ENCODE measurements around the gene GALNT18.

The GALNT18 gene

DNA sequence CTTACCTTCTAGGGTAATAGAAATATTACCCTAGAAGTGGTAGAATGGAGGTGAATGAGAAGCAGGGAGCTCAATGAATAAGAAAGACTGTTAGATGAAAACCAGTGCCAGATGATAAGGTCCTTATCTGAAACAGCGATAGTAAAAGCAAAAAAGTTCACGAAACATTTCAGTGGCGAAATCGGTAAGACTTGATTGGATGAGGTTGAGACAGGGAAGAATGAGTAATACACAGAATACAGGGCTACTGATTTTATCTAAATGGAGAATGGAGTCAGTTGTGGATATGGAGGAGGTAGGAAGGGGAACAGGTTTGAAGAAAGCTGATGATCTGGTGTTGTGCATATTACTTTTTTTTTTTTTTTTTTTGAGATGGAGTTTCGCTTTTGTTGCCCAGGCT is 96.5 kb downstream of the GALNT18 start:
- DNase-seq, result no peak

DNA sequence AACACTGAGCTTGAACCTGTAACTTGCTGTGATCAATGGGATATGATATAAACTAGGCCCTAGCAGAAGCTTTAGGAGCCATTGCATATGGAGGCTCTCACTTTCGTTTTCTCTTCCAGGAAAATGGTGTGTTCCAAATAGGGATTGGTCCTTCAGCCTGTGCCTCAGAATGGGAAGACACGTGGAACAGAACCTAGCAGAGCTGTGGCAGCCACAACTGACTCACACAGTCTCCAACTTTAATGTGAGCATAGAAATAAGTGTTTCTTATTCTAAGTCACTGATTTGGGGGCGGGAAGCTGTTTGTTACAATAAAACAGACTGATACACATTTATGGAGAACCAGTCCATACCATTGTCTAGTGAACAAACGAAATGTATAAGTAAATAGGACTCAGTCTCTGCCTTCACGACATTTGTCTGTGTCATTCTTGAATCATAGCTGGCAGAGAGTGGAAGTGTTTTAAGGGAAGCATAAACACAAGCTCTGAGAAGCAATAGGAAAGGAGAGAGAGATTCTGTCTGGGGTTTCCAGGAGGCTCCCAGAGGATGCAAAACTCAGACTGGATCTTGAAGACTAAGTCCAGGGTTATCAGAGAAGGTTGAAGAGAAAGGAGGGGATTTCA is 97.3 kb downstream of the GALNT18 start:
- DNase-seq, result no peak

DNA sequence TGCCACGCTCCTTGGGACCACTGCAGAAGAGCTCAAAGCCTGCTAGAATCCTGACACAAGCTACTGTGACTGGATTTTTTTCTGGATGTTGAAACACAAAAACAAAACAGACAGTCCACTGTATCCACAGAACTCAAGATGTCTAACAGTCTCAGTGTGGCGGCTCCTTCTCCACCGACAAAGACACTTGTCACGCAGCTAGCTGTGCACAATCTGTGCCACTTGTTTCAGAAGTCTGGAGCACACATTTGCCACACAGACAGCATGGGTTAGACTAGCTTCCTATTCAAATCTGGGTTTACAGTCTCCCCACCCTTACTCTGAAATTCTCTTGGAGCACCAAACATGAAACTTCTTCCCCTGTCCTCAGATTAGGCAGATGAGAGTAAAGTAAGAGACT is 99.2 kb downstream of the GALNT18 start:
- DNase-seq, result no peak

DNA sequence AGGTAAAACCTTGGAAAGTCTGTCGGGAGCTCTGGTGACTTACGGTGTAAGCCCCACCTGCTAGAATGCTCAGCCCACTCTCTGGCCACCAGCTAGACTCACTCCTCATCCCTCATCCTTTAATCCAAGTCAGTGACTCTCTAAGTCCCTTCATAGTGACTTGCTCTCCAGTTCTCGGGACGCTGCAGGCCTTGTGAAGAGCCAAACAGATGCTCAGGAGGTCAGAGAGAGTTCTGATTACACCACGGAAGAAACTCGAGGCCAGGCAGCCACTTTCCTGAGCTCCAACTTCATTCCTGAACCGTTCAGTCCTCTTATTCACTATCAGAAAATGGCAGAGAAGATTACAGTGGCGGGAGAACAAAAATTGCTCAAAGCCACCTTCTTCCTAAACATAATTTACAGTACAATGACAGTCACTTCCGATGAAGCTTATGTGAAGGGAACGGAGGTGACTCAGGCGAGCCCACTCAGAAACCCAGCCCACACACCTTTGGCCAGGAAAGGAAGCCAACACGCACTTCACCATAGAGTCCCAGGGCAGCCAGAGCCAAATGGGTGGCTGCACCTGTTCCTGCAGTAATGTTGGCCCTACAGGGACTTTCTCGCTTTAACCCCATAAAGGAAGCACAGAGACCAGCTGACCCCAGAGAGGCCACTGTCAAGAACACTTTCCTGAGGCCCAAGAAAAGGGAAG is 100.4 kb downstream of the GALNT18 start:
- DNase-seq, result peak; percentile 52

DNA sequence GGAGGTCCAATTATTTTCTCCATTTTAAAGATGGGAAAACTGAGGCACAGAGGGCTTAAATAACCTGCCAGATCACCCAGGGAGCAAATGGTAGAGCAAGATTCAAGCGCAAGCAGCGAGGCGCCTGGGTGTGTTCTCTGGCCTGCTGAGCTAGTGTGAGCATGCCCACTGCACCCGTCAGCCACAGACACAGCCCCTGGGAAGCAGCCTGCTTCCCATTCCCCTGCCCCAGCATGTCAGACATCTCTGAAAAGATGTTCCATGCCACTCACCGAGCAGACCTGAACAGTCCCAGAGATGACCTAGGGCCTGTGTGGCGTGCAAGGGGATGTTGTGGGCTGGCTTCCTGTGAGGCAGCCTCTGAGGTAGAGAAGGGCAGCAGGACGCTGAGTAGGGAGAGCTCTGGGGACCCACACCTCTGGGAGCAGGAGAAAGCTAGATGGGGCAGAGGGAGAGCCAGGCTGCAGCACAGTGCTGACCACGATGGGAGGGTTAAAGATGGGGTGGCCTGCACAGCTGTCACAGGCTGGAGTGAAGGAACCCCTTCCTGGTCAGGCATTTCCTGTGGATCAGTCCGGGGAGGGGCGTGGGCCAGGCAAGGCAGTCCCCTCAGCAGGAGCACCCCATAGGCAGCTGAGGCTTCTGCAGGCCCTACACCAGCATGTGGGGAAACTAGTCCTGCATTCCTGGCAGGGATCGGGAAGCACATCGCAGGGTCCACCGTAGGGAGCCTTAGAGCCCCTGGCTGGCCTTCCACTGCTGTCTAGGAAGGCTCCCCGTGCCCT is 101.4 kb downstream of the GALNT18 start:
- DNase-seq, result no peak

DNA sequence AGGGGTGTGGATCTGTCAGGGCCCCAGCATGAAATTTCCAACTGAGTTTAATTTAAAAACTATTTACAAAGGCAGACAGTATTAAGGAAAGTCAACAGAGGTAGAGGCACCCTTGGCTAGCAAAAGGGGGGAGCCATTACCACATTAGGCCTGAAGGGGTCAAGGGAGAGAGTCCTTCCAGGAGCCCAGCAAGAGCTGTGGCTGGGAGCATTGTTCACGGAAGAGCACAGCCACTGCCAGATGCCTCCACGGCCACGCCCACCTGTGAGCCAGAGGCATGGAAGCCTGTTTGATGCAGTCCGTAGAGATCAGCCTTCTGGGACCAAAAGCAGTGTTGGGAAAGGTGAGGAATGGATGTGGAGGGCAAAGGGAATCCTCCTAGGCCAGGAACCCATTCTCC is 102.6 kb downstream of the GALNT18 start:
- no peak for DNase-seq

DNA sequence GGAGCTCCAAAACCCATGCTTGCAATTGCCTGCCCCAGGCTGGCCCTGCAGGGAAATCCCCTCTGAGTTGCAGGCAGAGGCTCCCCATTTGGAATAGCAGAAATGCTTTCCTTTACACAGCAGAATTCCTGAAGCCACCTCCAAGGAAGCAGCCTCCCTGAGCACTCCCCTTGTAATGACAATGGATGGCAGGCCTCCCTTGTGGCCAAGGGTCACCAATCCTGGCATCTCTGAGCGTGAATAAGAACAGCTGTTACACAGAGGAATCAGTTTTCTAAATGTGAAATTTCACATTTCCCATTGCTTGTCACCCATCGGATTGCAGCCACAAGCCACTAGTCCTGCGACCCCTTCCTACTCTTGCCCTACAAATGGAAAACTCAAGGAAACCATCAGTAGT is 107.6 kb downstream of the GALNT18 start:
- no peak for DNase-seq

DNA sequence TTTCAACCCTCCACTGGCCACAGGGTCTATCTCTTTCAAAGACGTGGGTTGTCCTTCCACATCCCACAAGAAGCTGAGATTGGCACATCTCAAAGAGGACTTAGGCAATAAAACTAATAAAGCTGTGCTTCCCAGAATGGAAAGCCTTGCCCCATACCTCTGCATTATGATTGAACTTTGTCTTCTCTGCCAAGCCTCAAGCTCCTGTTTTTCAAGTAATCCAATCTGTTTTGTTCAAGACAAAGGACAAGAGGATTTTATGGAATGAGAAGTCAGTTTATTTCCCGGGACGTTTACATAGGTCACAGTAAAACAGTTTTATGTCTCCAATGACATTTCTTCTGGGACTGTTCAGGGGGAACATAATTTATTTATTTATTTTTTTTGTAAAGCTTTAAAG is 108.4 kb downstream of the GALNT18 start:
- DNase-seq, result no peak

DNA sequence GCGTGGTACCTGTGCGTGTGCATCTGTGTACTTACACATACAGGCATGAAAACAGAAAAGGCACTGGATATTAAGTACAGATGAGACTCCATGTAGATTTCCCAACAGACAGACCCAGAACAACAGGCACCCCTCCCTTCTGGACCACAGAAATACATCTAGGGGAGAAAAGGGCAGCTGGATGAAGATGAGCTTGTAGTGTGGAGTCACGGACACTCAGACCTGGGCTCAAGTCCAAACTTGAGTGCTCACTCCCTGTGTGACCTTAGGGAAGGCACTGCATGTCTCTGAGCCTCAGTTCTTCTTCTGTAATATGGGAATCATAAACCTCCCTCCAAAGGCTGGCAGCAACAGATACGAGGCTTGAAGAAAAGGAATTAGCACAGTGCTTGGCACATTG is 108.9 kb downstream of the GALNT18 start:
- no peak for DNase-seq

DNA sequence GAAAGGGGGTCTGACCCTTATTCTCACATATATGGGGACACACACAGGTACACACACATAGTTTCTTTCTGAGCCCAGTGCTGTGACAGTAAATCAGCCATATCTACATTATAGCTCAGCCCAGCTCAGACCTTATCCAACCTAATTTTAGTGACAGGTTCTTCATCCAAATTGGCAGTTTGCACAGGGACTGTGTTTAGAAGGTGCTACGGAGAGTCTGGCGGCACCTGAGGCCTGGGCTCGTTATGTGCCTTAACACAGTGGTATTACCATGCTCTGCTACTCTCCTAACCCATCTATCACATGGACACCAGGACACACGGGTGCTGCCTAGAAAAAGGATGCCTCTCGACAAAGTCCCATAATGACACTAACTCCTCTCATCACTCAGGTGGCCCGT is 109.3 kb downstream of the GALNT18 start:
- no peak for DNase-seq

DNA sequence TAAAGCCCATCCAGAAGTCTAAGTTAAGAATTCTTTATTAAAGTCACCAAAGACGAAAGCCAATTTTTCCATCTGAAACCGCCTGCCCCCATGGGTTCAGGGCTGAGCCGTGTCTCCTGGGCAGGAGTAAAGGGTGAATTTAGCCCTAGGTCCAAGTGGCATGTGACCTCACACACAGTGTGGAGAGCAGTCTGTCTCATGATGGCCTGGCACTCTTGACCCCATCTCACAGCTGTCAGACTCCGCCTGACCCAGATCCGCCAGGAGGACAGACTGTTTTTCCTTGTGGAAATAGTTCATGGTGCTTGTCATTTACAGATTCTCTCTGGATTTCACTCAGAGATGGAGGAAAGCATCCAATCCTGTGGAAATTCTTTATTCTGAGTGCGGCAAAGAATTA is 109.7 kb downstream of the GALNT18 start:
- DNase-seq, result no peak

DNA sequence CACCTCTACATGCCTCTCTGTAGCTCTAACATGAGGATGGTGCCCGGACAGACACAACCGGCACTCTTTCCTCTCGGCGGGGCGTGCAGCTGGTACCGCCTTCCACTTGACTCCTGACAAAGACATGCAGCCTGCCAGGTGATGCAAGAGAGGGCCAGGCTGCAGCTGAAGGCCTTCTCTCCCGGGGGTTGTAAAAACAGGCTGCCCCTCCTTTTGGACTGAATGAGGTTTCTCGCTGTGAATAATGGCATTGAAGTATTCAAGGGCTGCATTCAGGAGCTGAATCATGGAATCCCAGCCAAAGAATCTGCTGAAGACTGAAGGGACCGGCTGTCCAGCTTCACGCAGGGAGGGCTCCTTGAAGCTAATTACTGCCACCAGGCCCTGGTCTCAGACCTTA is 110.9 kb downstream of the GALNT18 start:
- peak; percentile 81 for DNase-seq

DNA sequence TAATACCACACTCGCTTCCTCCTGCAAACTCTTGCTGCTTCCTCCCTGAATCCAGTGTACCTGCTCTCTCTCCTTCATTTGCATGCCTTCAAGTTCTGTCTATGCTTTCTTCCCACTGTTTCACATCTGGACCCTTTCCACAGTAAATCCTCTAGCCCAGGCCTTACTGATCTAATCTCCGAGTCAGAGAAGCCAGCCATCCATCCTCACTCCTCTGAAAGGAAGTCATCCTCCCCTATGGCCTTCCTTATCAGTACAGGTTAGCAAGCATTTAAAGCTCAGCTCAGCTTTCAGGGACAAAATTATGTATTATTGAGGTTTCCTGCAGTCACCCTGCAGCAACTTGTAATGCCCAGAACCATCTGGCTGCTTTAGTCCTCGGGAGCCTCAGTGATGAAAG is 116.1 kb downstream of the GALNT18 start:
- no peak for DNase-seq

DNA sequence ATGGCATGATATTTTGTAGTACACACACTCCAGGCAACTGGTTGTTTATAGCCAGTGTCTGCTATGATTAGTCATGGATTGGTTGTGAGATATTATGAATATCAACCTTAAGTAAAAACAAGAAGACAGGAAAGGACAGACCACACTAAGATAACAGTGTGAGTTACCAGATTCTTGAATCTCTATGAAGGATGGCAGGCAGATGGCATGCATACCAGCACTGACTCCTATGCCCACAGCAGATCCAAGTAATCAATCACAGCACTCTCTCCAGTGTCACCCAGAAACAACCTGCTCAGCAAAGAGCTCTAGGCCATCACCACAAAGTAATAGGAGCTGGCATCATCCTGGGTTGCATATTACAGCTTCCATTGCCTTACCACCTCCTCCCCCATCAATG is 116.6 kb downstream of the GALNT18 start:
- no peak for DNase-seq

DNA sequence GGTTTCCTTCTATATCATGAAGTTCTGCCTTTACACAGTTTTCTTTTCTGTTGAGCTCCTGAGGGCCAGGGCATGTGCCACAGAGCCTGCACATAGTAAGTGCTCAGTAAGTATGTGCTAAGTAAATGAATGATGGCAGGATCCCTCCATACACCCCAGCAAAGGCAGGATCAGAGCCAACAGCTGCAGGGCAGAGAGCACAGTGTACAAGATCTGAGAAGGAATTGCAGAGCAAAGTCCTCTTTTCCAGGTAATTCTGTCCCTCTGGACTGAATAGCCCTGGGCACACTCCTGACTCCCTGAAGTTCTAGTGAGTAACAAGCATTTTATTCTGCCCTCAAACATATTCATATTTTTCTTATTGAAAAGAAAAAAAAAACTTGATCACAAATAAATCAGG is 117.7 kb downstream of the GALNT18 start:
- no peak for DNase-seq

DNA sequence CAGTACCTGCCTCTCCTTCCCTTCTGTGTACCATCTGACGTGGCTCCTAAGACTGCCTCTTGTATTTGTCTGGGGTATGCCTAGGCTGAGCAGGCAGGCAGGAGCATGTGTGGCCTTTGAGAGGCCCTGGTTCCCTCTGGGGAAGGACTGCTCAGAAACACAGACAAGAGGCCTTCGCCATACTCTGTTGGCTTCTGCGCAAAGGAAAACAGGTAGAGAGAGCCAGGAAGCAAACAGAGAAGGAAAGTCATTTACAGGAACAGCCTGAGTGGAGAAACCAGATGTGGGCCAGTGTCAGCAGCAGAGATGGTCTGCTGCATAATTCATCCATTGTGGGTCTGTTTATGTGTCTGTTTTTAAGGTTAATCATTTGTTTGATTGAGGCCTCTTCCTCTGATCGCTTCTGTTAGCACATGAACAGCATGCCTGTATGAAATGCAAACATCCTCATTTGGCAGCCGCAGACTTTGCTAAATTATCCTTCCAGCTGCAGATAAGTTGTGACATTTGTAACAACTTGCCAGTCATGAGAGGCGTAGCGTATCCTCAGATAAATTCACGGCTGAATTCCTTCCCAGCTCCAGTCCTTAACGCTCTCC is 119.4 kb downstream of the GALNT18 start:
- peak; percentile 85 for DNase-seq

DNA sequence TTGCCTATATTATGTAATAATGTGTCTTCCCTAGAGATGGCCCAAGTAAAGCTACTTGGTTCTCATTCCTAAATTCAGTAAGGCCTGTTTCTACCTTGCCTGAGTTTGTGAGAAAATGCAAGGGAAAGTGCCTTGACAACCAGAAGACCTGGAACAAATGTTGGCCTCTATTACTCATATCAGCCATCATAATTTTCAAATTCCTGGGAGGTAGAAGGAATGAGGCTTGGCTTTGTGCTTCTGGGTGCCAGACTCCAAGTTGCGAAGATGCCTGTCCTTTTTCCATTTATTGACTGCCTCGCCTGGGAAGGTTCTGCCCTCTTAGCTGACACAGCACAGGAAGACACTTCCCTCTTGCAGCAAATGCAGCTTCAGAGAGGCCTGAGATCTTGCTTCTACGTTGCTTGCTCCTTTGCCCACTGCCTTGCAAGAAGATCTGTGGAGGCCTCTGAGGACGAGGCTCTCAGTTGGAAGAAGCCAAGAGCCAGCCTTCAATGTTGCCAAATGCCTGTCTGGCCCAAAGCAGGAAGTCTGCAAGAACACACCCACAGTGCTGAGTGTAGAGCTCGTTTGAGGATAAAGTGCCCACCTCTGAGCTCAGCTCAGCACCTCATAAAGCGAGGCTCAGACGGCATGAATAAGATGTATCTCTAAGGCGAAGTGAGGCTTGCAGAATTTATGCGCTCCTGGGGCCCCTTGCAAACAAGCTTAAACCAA is 120.1 kb downstream of the GALNT18 start:
- peak; percentile 44 for DNase-seq

DNA sequence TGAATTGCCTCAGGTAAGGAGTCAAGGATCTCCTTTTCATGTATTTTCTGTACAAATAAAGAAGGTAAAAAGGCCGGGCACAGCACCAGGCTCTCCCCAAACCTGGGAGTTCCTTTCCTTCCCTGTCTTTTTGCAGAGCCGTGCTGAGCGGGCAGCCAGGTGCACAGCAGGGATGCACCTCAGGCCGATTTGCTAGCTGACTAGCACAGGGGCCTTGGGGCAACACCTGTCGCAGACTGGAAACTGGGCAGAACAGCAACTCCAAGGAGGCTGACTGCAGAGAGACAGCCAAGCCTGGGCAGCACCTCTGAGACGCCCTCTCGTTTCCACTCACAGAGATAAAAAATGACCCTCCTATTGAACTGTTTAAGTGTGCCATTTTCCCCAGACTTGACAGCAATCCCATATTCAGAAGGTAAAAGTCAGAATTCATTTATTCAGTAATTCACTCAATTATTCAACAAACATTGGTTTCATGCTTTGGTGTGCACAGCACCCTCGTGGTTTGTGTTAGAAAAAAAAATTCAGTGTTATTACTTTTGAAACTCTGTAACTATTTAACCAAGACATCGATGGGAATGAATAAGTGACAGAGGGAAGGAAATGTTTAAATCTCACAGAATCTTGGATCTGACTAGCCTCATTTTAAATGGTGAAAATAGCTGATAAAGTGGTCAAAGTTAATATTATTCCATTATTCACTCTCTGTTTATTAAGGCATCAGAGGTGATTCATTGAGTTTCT is 120.9 kb downstream of the GALNT18 start:
- DNase-seq, result no peak

DNA sequence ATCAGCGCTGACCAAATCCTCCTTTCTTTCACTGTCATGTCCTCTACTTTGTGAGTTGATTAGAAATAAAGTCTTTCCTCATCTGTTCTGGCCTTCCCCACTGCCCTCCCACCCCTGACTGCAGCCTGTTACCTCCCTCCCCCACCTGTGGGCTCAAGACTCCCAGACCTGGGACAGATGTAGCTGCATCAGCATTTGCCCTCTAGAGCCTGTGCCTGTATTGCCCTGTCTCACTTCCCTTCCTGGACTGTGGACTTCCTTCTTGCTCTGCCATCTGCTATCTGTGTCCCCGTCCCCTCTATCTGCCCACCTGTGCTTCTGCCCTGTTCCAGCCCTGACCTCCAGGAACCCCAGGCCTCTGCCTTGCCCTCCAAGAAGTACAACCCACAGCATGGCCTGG is 122.5 kb downstream of the GALNT18 start:
- DNase-seq, result no peak

DNA sequence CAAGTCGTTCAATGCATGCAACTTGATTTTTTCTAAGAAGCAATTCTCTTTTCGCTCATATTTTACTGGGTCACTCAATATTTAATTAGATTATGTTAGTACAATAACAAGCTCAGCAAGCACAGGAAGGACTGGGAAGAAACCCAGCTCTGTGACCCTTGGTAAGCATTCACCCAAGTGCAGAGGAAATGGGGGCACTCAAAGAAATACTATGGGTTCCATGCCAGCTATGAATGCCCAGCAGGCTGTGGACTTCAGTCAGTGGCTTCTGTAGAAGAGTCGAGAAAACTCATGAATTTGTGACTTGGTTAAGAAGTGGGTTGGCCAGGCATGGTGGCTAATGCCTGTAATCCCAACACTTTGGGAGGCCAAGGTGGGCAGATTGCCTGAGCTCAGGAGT is 123.6 kb downstream of the GALNT18 start:
- DNase-seq, result no peak

DNA sequence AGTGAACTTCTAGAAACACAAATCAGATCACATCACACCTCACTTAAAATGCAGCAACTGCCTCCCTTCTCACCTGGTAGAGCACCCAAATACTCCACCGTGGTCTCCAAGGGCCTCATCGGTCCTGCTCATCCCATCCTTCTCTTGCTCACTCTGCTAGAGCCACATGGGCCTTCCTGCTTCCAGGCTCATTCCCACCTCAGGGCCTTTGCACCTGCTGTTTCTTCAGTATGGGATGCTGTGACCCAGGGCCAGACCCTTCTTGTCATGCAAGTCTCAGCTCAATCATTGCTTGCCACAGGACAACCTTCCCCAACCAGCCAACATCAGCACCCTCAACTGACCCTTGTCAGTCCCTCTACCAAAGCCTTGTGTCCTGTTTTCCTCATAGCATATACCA is 124.9 kb downstream of the GALNT18 start:
- no peak for DNase-seq

DNA sequence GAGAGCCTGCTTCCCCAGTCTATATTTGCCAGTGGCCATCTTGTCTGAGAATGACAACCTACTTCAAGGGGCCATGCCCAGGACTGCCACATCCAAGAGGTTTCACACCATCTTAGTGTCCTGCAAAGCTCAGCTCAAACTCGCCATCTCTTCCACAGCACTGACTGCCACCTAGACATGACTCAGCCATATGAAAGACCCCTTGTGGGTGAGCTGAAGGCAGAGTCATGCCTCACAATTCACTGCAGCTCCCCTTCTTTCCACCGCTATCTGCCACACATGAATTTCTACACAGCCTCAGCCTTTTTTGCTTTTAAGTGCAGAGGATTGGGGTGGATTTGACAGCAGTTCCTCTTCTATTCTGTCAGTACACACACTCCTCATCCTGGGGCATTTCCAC is 127.5 kb downstream of the GALNT18 start:
- no peak for DNase-seq

Measured in NCI-H2029 treated with DMSO at 0.1 percent for 48 hours (cell line).